PC-3 (cell line): Measurements from ENCODE around the gene ARAF. TPM values are rescaled to one million over a fixed set of nuclear protein-coding genes. Genes with fewer than 3 reads are reported as not detected.

ENCODE experiments used
- ATAC-seq: fragments of 200-7000 bp; cut with Tn5 transposase; 2 replicates; pipeline ENCODE4 v1.9.1; 2020; ENCODE audit warnings: mild to moderate bottlenecking, moderate library complexity
- BruUV-seq: library from RNA; stranded (reverse); fragments of 400-500 nt; replicated peaks from 2 replicates; lab custom pipeline; 2021; lab: Mats Ljungman, UMichigan
- CTCF ChIA-PET: fragments of 300-600 bp; sonication (Branson Sonifier 250); formaldehyde crosslinking; loops from one replicate; lab custom pipeline; 2022; ENCODE audit warnings: antibody characterized with exemption; lab: Charles Lee
- POLR2A ChIA-PET: fragments of 300-600 bp; sonication (Branson Sonifier 250); formaldehyde crosslinking; loops from one replicate; lab custom pipeline; 2022; ENCODE audit warnings: antibody characterized with exemption; ENCODE audit not compliant: unreplicated experiment; lab: Charles Lee
- DNase-seq: peaks from one replicate; pipeline ENCODE4 v3.0.0-alpha.2; 2015
- H2AFZ ChIP-seq: fragments of 300-600 bp; sonication (generic); 2 replicates; pipeline ENCODE4 v1.6.0; 2016; ENCODE audit warnings: antibody characterized with exemption, low read length
- H3F3A ChIP-seq: fragments of 300-600 bp; sonication (generic); one replicate; pipeline ENCODE4 v1.6.0; 2017; ENCODE audit warnings: antibody characterized with exemption, low read length, control low read depth, mild to moderate bottlenecking; ENCODE audit not compliant: unreplicated experiment
- H3K27ac ChIP-seq: fragments of 300-600 bp; sonication (generic); 2 replicates; pipeline ENCODE4 v1.5.1; 2016; ENCODE audit warnings: mild to moderate bottlenecking, low read length
- H3K27me3 ChIP-seq: fragments of 300-600 bp; sonication (generic); 2 replicates; pipeline ENCODE4 v1.6.1; 2016; ENCODE audit warnings: low read length, mixed read lengths
- H3K36me3 ChIP-seq: fragments of 300-600 bp; sonication (generic); 2 replicates; pipeline ENCODE4 v1.6.1; 2016; ENCODE audit warnings: low read depth, mixed run types, low read length, mixed read lengths
- H3K4me1 ChIP-seq: fragments of 300-600 bp; sonication (generic); 2 replicates; pipeline ENCODE4 v1.5.1; 2016; ENCODE audit warnings: low read length; ENCODE audit not compliant: insufficient read depth
- H3K4me2 ChIP-seq: fragments of 300-600 bp; sonication (generic); 2 replicates; pipeline ENCODE4 v1.6.0; 2016; ENCODE audit warnings: low read length
- H3K4me3 ChIP-seq: fragments of 300-600 bp; sonication (generic); 2 replicates; pipeline ENCODE4 v1.5.1; 2016; ENCODE audit warnings: mild to moderate bottlenecking, low read length, mixed read lengths
- H3K79me2 ChIP-seq: fragments of 300-600 bp; sonication (generic); 2 replicates; pipeline ENCODE4 v1.6.1; 2017; ENCODE audit warnings: low read length, mixed read lengths
- H3K9ac ChIP-seq: fragments of 300-600 bp; sonication (generic); 2 replicates; pipeline ENCODE4 v1.6.0; 2016; ENCODE audit warnings: mild to moderate bottlenecking, low read length
- H3K9me2 ChIP-seq: fragments of 300-600 bp; sonication (generic); replicated peaks from 2 replicates; pipeline ENCODE4 v1.6.1; 2016; ENCODE audit warnings: mixed run types, low read length, mixed read lengths
- H3K9me3 ChIP-seq: fragments of 300-600 bp; sonication (generic); 2 replicates; pipeline ENCODE4 v1.6.1; 2016; ENCODE audit warnings: low read length, mixed read lengths
- H4K20me1 ChIP-seq: fragments of 300-600 bp; sonication (generic); 2 replicates; pipeline ENCODE4 v1.6.1; 2016; ENCODE audit warnings: low read length, mixed read lengths
- CTCF ChIP-seq: fragments of 300-600 bp; sonication (generic); conservative IDR thresholded peaks from 2 replicates; pipeline ENCODE4 v1.5.1; 2017; ENCODE audit warnings: antibody characterized with exemption, low read depth, mild to moderate bottlenecking, low read length
- EZH2 ChIP-seq: fragments of 300-600 bp; sonication (generic); IDR thresholded peaks from one replicate; pipeline ENCODE4 v1.6.1; 2017; ENCODE audit warnings: antibody characterized with exemption, mild to moderate bottlenecking, low read length; ENCODE audit not compliant: unreplicated experiment
- EZH2phosphoT487 ChIP-seq: fragments of 300-600 bp; sonication (generic); IDR thresholded peaks from 2 replicates; pipeline ENCODE4 v1.6.1; 2018; ENCODE audit warnings: mild to moderate bottlenecking, antibody characterized with exemption, low read length, borderline replicate concordance
- intact Hi-C: fragments of 100-400 bp; cut with micrococcal nuclease; formaldehyde crosslinking; loops from 2 replicates; pipeline ENCODE4 v1.9.0; 2023
- total RNA-seq: library from RNA; depleted of rRNA; stranded (reverse); fragments of >200 nt; gene quantifications from 2 replicates; pipeline ENCODE4 v1.2.3, GENCODE V29; 2014

Gene ARAF
- total RNA-seq, 1 experiment from 2014 or later: 52.6 TPM

GRCh38 chrX:47574547-47575301 is 13.7 kb downstream of the ARAF start:
- Histone ChIP-seq H3K9me3 (no peaks in the 10 kb centered on the region), H3F3A (no peaks in the 10 kb centered on the region), H3K27ac (no peak overlapping the region), H3K27me3 (no peaks in the 10 kb centered on the region), H2AFZ (no peak overlapping the region), H3K79me2 (no peaks in the 10 kb centered on the region), H3K4me3 (no peak overlapping the region), H3K9ac (no peak overlapping the region), H3K4me2 (no peak overlapping the region), H4K20me1 (no peaks in the 10 kb centered on the region), H3K4me1 (peaks cover 22% of the 10 kb centered on the region), H3K9me2 (no peaks in the 10 kb centered on the region), H3K36me3 (no peaks in the 10 kb centered on the region; the same call in 1 of the 2 replicates)
- DNase-seq: no peak
- no TSS peak for BruUV-seq
- intact Hi-C loops: no loop called here
- no peak for ATAC-seq
- TF ChIP-seq EZH2 (no peak), CTCF (no peak), EZH2phosphoT487 (no peak)
- ChIA-PET POLR2A (no interaction called here), CTCF (no interaction called here)

GRCh38 chrX:47576021-47576898 is 15.3 kb downstream of the ARAF start:
- Histone ChIP-seq H3K4me2 (no peak overlapping the region), H3K27ac (no peak overlapping the region), H4K20me1 (no peaks in the 10 kb centered on the region), H2AFZ (no peak overlapping the region), H3K9ac (no peak overlapping the region), H3K9me2 (no peaks in the 10 kb centered on the region), H3K36me3 (no peaks in the 10 kb centered on the region; the same call in 1 of the 2 replicates), H3K4me1 (peaks cover 26% of the 10 kb centered on the region), H3K79me2 (no peaks in the 10 kb centered on the region), H3F3A (no peaks in the 10 kb centered on the region), H3K4me3 (no peak overlapping the region), H3K27me3 (no peaks in the 10 kb centered on the region), H3K9me3 (no peaks in the 10 kb centered on the region)
- TF ChIP-seq CTCF (no peak), EZH2 (no peak), EZH2phosphoT487 (no peak)
- CTCF ChIA-PET: no interaction called here
- intact Hi-C loops: no loop called here
- ATAC-seq (no peak), DNase-seq (no peak)
- POLR2A ChIA-PET: no interaction called here
- BruUV-seq: no TSS peak
